HG03460 (cell line): Measurements from ENCODE around the gene C1QTNF5.
A peak's percentile ranks its signal among the peaks of the same experiment; 100 is the strongest.

ENCODE experiments used
- ATAC-seq: cut with Tn5 transposase; IDR thresholded peaks from one replicate; pipeline ENCODE4 v1.9.1; 2021; ENCODE audit not compliant: unreplicated experiment

C1QTNF5 gene

DNA sequence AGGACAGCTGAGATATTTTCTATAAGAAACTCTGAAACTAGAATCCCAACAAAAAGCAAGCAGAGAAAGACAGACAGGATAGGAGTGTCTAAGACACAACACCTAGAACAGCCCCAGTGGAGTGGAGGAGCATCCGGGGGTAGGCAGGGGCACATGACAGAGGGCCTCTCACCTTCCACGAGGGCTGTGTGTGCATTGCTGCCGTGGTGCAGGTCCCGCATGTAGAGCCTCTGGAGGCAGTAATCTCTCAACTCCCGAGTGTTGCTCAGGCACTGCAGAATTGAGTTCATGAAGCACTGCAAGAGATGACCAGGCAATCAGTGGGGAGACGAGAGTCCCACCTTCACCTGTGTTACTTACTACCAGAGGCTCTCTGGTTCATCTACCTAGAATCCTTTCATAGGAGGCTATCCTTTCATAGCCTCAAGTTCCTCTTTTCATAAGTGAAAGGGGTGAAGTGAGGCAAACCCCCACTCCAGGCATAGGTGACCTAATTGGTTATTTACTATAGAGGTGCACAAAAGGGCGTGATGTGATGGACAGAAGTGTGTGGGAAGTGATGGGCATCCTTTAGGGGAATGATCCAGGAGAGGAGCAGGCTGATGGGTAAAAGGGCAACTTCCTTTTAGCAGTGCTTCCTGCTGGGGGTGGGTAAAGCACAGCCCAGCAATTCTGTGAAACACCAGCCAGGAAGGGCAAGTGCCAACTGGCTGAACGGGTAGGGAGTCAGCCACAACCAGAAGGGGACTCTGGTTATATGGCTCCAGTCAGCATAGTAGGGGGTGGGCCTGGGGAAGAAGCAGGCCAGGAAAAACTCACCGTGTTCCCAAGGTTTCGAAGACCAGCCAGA is 18.9 kb upstream of the C1QTNF5 start:
- ATAC-seq: no peak

DNA sequence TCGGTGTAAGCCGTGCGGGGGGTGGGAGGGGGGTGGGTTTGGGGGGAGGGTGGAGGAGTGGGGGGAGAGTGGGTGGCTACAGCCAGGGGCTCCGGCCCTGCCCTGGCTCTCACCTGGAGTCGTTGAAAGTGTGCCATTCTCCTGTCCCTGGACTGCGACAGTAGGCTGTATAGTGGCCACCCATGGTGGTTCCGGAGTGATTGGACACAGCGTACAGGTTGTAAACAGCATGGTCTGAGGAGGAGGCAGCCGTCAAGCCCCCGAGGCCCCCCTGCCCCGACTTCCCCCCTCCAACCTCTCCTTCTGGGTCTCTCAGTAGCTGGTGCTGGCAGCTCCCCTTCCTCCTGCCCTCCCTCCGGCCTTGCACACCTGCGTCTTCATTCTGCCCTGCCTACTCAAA is 16.4 kb upstream of the C1QTNF5 start:
- ATAC-seq: no peak

DNA sequence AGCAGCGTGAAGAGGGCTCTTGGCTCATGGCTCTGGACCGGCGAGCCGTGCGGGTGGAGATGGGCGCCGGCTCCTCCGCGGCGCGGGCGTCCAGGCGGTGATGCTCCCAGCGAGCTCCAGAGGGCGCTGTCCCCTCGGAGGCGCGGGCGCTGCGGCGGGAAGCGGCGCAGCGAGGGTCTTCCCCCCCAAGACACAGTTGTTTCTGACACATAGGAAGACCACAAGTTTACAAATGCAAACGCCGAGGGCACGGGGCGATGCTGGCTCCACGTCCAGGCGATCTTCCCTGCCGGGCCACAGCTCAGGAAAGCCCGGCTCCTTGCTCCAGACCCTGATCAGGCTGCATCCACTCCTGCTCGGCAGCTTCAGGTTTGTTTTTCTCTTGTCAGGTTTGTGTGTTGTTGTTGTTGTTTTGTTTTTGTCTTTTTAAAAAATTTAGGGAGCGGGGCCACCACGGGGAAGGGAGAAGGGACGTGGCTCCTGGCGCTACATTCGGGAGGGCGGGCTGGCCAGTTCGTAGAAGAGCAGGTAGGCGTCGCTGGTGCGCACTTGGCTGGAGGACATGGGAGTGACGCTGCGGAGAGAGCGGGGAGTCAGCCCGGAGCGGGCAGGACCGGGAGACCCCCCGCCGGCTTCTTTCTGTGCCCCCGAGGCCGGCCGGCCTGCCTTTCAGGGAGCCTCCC is 15.8 kb upstream of the C1QTNF5 start:
- peak; percentile 68 for ATAC-seq

DNA sequence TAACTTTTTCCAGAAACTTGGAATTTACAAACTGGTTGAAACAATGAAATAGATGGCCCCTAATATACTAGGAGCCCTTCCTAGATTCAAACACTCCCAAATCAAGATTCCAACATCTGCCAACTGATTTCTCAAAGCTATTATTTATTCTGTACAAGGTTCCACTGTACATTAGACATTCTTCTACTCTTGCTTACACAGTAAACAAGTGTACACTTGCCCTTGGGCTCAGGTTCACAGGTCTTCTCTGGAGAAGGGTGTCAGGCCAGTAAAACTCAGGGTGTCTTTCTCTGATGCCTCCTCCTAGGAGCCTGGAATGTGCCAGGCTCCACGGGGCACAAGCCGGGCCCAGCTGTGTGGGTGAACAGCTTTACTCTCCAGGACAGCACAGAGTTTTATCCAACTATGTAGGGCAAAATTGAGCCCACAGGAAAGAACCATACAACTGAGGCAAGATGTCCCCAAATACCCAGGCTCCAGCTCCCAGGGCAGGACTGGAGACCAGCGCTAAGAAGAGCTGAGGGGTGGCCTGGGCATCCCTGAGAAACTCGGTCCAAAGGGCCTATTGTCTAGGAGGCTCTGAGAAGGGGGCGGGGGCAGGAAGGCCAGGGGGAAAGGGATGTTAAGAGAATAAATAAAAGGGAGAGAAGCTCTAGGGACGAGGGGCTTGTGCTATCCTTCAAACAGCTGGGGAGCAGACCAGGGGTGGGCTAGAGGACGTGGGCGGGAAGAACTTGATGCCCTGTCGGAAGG is 14.6 kb upstream of the C1QTNF5 start:
- no peak for ATAC-seq

DNA sequence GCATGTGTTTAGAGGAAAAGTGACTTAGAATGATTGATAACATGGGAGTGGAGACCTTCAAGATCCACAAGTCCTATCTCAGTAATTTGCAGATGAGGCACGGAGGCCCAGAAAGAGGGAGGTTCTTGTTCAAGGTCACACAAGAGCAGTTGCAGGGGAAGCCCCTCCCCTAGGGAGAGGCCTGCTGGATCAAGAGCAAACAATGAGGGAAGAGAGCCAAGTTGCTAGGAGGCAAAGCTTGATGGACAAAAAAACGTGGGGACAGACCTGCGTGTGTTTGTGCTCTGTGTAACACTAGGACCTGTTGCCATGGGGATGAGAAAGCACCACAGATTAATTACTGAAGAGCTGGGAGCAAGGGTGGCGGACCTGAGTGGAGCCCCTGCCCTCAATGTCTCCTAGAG is 12.2 kb upstream of the C1QTNF5 start:
- ATAC-seq: no peak

DNA sequence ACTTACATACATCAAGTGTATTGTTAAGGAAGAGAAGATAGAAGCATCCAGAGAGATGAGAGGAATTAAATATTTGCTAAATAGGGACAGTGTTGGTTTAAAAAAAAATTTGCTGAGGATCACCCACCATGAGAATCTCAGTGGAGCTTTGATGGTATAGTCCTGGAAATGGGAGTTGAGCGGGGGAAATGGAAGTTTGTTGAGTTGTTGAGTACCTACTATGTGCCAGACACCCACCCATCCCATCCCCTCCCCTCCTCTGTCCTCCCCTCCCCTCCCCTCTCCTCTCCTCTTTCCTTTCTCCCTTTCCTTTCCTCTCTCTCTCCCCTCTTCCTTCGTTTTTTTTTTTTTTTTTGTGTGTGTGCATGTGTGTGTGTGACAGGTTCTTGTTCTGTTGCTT is 10.5 kb upstream of the C1QTNF5 start:
- ATAC-seq: no peak

DNA sequence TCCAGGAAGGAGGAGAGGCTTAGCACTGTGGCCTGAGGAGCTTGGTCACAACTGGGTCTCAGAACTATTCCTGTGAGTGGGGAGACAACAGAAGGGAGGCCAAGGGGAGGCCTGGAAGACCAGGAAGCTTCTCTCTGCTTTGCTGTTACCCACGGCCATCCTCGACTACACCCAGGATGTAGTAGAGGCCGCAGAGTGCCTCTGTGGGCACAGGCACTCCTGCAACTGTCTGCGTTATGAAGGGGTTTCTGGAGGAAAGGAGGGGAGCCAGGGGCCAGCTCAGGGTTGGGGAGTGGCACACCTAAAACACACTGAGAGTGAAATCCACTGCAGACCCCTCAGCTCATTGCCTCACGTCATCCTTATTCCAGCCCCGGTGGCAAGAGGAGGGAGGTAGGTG is 9.6 kb upstream of the C1QTNF5 start:
- ATAC-seq: no peak

DNA sequence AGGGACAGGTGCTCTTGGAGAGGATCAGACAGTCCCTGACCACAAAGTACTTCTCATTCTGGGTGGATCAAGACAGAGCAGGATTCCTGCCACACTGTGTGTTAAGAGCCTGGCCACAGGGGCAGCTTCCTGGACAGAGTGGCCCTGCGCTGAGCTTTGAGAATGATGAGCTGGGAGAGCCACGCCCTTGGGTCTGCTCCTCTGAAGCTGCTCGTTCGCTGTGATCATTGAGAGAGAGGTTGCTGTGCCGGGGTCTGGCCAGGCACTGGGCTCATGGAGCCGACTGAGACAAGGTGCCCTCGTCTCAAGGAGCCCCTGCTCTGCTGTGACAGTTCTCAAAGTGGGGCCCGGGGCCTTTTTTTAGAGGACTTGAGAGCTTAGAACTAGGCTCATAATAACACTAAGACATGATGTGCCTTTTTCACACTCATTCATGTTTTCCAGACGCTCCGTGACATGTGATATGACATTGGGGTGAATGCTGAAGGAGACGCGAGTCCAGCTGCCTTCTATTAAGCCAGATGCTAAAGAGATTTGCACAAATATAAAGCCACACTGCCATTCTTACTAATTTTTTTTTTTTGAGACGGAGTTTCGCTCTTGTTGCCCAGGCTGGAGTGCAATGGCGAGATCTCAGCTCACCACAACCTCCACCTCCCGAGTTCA is 7.4 kb upstream of the C1QTNF5 start:
- ATAC-seq: no peak

DNA sequence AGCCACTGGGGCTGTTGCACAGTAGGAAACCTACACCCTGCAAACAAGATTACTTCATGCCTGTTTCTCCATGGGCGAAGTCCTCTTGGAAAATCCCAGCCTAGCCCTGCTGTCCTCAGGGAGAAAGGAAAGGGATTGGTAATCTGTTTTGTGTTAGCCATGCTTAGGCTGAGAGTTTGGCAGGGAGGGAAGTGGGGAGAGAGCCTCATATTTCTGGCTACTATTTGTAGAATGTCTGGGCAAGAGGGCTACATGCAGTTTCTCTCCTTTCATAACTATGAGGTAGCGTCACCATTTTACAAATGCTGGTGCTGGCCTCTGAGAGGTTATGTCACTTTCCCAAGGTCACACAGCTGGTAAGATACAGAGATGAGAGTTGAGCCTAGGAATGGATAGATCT is 6.6 kb upstream of the C1QTNF5 start:
- no peak for ATAC-seq

DNA sequence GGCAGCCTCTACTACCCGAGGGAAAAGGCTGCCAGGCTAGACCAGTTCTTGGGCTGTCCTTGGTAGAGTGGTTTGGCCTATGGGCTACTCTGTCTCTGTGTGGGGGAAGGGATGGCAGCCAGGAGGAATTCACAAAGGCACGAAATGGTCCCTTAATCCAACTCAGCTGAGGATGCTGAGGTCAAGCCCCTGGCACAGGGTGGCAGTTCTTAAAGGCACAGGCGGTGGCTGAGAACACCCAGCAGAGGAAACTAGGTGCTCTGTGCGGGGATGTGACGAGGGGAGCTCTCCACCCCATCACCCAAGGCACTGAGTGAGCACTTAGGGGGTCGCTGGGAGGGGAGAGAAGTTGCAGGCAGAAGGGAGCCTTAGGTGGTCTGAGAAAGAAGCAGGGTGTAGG is 5.9 kb upstream of the C1QTNF5 start, which contains the start of gene MFRP:
MFRP (minus strand) TSS at position 101 of the 400 bp plus-strand sequence. CDS start 192 bp downstream, outside the sequence.
- ATAC-seq: no peak

DNA sequence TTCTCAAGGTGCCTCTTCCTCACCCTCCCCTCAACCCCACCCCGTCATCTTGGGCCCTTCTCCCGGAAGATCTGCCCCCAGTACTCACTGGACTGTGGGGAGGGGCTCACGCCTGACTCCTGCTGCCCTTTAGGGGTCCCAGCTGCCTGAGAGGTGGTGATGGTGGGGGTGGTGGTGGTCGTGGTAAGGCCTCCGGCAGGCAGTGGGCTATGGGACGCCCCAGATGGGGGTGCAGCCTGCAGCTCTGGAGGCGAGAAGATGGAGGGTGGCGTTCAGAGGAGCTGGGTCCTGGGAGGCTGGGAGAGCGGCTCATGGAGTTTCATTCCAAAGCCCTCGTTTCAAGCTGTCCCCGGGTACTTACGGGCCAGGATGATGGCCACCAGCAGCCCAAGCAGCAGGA is 5.0 kb upstream of the C1QTNF5 start:
- no peak for ATAC-seq

DNA sequence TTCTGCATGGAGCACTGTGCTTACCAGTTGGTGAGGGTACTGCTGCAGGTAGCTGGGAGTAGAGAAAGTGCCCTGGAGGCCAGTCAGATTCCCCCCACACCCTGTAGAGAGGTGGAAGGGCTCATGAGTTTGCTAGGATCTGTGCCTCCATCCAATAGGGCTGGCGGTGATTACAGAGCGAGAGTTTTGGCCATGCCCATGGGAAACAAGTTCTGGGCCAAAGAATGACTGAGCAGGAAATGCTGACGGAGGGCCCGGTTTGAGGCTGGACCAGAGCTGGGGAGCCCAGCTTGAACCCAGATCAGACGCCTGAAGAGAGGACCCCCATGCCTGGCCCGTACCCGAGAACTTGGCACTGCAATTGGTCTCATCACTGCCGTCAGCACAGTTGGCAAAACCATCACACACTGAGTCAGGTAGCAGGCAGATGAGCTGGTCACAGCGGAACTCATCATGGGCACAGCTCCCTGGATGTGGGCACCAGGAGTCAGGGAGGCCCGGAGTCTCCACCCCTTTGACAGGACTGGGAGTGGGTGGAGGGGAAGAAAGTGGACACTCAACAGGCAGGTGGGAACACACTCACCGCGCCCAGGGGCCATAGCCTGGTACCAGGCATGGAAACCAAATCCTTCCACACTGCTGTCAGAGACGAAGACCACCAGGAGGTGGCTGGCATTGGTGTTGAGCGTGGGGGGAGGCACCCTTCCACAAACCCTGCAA is 3.8 kb upstream of the C1QTNF5 start:
- ATAC-seq: no peak

DNA sequence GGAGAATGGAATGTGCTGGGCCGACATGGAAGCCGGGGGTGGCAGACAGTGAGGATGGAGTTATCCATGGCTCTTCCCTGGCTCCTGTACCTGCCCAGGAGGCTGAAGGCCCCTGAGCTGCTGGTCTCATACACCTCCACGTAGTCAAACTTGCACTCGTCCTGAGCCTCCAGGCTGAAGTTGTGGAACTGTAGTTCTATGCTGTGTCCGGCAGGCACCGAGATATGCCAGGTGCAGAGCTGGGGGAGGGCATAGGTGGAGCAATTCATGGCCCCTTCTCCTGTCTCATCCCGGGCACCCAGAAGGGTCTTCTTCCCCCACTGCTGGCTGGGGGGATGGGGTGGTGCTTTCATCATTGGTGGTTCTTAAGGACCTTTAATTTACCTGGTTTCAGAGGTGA is 3.0 kb upstream of the C1QTNF5 start:
- ATAC-seq: no peak

DNA sequence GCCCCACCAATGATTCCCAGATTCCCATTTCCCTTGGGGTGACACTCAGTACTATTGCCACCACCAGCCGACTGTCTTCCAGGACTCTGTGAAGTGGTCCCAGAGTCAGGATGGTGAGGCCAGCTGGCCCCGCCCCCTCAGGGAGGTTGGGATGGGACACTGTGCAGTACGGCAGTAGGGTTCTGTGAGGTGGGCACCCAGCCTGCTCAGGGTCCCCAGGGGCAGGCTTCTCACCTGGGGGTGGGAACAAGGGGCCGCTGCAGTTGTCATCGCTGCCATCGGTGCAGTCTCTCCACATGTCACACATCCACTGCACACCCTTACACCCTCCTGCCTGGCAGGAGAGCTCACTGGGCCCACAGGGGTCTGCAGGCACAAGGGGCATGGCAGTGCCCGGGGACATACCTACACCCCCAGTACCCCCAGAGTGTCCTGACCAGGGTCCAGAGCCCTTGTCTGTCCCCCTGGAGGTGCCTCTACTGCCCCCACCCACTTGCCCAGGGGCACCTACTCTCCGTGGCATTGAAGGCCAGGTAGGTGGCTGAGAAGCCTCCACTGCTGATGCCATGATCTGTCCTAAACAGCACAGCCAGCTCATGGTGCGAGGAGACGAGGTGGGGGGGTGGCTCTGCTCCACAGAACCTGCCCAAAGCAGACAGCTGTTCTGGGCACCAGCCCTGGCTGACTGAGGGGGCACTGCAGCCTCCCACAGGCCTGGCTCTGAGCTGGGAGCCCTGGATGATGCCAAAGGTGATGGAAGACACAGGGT is 1.9 kb upstream of the C1QTNF5 start:
- ATAC-seq: no peak

DNA sequence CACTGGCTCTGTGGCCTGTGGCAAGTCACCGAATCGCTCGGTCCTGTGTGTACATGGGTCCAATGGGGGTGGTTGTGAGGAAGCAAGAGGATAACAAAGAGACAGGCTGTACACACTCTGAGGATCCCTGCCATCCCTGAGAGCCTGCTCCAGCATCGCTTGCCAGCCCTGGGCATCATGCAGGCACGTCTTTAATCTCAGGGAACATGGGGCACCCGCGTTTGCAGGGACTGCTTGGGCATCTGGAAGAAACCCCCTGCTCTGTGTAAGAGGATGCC is 1.3 kb upstream of the C1QTNF5 start:
- no peak for ATAC-seq

DNA sequence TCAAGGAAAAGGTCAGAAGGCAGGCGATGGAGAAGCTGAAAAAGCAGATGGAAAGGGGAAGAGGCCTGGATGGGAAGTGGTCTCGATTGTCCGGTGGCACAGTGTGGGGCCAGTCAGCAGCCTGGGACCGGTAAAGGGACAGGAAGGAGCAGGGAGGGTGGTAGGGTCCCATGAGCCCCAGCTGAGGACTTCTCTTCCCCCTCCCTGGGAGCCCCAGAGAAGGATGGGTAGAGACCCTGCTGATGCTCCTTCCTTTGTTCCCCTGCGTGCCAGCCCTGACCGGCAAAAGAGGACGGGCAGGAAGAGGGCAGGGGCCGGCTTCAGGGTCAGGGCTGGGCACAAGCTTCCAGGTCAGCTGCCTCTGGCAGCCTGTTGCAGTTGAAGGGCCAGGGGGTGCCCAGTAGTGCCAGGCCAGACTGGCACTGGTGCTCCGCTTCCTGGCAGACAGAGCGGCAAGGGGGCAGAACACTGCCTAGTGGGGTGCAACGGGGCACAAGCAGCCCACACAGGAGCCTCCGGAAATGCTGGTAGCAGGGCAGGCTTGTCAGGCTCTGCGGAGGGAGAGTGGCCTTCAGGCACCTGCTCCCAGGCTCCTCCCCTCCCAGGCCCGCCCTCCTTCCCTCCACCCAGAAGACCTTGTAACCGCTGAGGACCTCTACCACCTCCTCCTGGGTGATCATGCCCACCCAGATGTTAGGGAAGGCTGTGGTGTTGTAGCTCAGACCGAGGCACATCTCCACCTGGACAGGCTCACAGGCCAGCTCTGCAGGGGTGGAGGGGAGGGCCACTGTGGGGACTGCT is 739 bp upstream of the C1QTNF5 start:
- ATAC-seq: no peak

DNA sequence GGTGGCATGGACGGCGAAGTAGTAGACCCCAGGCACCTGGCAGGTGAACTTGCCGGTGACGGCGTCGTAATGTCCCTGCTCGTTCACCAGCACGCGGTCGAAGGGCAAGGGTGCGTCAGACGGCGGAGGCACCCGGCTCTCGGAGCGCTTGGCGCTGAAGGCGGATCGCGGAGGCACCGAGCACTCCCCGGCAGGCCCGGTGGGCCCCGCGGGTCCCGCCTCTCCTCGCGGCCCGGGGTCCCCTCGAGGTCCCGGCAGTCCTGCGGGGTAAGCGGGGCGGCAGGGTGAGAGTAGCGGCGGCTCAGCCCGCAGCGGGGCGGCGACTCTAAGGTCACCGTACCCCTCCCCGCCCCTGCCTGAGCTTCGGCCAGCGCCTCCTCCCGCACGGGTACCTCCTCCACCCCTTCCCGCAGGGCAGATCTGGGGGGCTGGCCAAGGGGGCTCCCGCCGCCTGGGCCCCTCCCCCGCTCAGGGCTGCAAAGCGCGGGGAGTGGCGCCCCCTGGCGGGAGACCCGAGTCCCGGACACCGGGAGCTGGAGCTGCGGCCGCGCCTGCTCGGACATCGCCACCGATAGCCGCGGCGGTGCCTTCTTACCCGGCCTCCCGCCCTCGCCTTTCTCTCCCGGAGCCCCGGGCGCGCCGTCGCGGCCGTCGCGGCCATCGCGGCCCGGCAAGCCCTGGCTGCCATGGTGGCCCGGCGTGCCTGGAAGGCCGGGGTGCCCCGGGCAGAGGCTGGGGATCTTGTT is 921 bp downstream of the C1QTNF5 start:
- ATAC-seq: no peak

DNA sequence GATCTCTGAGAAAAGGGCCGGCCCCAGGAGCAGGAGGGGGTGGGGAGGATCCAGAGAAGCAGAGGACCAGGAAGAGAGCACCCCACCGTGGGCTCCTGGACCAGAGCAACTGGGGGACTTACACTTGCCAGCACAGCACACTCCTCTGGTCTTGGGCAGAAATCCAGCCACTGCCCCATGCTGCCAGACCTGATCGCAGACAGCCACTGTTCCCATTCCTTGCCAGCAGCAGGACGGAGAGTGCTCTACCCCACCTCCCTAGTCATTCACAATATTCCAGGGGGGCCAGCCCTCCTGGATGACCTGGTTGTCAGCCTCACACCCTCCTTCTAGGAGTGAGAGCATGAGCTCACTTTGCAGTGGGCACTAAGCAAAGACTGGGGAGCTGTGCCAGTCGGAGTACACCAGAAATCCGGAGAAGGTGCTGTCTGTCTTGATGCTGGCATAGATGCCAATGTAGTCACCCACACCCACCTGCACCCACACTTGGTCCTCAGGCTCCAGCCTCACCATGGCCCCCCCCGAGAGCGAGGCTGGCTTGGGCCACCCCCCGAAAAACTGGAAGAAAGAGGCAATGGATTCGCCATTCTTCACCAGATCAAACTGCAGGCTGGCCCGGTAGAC is 1.6 kb downstream of the C1QTNF5 start:
- ATAC-seq: no peak
